ENCODE measurements around the gene SMARCB1.

SMARCB1 gene

DNA sequence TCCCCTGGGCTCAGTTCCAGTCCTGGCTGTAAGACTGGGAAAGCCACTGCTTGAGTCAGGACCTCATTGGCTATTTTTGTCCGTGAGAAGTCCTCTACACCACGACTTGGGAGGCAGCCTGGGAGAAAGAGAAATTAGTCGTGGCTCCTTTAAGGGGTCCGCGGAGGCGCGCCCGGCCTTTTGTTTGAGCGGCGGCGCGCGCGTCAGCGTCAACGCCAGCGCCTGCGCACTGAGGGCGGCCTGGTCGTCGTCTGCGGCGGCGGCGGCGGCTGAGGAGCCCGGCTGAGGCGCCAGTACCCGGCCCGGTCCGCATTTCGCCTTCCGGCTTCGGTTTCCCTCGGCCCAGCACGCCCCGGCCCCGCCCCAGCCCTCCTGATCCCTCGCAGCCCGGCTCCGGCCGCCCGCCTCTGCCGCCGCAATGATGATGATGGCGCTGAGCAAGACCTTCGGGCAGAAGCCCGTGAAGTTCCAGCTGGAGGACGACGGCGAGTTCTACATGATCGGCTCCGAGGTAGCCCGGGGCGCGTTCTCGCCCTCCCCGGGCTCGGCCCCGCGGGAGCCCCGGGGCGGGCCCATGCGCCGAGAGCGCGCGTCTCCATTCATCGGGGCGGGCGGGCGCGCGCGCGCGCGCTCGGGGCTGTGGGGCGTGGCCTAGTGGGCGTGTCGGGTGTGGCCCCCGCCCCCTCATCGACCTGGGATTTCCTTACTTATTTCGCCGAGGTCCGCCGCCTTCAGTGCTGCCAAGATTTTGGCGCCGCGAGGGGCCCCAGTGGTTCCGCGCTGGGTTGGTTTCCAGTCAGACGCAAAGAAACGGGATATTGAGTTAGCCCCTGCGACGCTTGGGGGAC, at the start of gene SMARCB1:
TSS of gene SMARCB1 (plus strand) at position 215 of the 848 bp plus-strand sequence. CDS start at position 419, 204 bp downstream.
- DNase-seq: peak; percentile 94

DNA sequence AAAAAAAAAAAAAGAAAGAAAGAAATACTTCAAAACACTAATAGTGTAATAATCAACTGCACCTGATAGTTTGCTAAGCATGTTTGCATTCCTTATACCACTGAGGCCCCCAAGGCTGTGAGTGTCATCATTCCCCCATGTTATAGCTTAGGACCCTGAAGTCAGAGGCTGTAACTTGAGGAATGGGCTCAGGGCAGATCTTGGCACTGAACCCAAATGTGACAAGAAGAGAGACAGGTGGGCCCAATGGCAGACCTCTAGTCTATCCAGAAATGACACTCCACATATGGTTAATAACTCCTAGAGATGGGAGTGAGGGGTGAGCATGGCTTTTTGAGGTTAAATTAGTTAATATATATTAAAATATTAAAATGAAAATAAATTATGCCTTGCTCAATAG, 49.1 kb upstream of the SMARCB1 start:
- DNase-seq: no peak

DNA sequence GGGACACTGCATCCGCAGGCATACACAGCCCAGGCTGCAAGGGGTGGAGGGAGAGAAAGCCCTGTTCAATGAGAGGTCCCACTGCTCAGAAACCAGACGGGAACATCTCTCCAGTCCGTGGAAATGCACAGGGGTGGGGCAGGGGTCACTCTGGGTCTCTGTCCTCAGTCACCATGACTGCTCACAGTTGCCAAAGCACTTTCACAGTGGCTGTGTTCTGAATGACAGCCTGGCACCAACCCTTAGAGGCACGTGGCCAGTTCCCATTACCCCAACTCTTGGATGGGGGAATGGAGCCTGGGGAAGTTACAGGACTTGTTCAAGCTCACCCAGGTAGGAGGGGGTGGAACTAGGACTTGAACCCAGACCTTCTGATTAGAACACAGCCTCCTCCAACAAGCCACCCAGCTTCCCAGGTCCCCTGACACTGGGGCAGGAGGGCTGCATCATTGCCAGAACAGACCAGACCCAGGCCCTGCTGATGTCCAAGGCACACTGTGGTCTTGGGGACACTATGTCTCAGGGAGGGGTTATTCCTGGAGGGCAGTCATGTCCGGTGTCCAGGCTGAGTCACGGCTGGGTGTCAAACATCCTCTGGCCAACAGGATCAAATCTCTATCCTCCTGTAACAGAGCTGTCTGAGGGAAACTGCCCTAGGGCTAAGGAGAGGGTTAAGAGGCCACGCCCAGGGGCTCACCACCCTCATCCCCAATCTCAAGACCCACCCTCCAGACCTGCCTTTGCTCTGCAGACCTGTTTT, 44.1 kb upstream of the SMARCB1 start:
- DNase-seq: no peak

DNA sequence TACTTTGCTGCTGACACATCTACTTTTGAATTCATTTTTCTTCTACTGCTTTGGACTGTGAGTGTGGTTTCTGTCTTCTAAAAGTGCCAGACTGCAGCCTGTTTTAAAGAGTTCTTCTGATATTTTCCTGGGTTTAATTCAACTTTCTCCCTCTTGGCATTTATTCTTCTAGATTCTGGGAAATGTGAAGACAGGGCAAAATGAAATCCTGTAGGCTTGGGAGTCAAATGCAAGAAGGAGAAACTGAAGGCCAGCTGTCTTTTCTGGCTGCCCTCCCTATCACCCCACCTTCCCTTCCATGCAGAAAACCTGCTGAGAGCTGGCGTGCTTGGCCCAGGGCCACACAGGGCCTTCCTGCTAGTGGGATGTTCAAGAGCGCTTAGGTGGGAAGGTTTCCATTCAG, 43.5 kb upstream of the SMARCB1 start:
- DNase-seq: no peak

DNA sequence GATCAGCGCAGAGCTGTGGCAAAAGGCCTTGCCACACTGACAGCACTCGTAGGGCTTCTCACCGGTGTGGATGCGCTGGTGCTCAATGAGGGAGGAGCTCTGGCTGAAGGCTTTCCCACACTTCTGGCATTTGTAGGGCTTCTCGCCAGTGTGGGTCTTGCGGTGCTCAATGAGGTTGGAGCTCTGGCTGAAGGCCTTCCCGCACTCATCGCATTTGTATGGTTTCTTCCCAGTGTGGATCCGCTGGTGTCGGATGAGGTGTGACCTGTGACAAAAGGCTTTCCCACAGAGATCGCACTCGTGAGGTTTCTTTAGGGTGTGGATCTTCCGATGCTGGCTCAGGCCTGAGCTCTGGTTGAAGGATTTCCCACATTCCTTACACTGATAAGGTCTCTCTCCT, 42.8 kb upstream of the SMARCB1 start:
- DNase-seq: no peak

DNA sequence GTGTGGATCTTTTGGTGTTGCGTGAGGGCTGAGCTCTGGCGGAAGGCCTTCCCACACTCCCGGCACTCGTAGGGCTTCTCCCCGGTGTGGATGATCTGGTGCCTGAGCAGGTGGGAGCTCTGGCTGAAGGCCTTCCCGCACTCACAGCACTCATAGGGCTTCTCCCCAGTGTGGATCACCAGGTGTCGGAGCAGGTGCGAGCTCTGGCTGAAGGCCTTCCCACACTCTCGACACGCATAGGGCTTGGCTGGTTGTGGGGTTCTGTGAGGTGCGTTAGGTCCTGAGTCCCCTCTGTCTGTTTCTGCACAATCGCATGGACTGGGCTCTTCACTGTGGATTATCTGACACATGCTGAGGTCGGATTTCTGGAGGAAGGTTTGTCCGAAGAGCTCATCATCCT, 42.3 kb upstream of the SMARCB1 start:
- no peak for DNase-seq

DNA sequence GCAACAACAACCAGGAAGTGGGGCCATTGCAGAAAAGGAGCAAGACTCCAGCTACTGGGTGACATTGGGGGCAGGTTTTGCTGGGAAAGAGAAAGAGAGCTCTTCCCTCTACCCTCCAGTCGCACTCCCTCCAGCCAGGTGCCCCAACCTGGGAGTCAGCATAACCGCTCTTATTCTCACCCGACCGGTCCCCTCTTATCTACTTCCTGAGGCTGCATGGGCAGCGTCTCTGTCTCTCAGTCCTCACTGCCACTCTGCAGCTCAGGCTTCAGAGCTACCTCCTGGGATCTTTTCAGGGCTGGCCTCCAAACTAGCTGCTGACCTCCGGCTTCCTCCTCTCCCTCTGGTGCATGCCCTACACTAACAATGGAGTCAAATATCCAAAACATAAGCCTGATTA, 41.0 kb upstream of the SMARCB1 start:
- no peak for DNase-seq

DNA sequence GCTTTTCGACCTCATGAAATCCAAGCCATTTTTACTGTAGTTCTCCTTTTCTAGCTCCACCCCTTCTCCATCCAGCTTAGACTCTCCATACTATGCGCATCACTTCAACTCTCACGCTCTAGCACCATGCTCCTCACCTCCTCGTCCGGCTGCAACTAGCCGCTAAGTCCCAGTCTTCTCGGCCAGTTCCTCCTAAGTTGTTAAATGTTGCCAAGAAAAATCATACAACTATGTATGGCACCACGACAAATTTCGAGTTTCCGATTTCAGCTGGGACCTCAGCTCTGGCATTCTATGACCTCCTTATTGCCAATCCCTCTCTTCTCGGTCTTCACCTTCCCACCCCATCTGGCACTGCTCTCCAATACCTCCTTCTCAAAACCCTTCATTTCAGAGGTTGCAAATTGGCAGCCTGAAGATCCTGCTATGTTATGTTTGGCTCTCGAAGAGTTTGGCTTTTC, 36.9 kb upstream of the SMARCB1 start:
- no peak for DNase-seq

DNA sequence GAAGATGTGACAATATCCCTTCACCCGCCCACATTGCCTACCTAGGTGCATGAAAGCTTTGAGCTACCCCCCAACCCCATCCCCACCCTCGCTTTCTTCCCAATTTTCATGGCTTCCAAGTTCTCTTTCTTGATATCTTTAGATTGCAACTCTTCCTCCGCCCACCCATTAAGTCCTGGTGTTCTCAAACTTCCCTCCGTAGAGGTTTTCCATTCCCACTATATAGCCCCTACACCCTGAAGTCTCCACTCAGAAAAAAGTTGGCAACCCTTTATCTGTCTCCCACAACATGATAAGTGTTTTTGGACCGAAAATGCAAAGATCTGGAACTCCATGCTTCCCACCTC, 36.4 kb upstream of the SMARCB1 start:
- DNase-seq: no peak

DNA sequence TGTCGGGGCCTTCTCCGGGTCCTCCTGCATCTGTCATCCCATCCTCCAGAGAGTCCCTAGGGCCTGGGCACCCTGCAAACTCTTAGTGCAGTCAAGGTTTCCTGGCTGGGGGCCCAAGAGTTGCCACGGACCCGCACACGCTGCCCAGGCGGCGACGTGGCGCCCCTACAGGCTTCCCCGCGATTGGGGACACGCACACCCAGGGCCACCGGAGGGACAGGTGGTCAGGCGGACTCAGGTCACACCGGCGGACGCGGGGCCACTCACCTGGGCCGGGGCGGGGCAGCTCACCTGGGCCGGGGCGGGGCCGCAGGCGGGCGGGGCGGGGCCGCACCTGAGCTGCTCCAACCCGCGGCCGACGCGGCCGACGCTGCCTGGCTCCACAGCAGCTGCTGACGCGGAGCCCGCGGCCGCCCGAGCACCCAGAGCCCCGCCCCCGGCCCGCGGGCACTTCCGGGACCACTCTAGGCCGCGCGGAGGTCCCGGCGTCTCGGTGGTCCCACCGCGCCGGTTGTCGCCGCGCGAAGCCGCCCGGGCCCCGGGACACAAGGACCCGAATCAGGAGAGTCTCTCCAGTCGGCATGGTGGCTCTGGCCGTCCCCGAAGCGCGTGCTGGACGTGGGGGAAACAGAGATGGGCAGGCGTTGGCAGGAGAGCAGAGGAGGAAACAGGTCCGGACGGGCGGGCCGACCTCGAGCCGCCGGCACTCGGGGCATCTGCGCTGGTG, 35.9 kb upstream of the SMARCB1 start, which contains the start of gene ZNF70:
TSS of gene ZNF70 (minus strand) at position 399 of the 727 bp plus-strand sequence. CDS start 5,972 bp downstream, outside the sequence.
- DNase-seq: peak; percentile 83

DNA sequence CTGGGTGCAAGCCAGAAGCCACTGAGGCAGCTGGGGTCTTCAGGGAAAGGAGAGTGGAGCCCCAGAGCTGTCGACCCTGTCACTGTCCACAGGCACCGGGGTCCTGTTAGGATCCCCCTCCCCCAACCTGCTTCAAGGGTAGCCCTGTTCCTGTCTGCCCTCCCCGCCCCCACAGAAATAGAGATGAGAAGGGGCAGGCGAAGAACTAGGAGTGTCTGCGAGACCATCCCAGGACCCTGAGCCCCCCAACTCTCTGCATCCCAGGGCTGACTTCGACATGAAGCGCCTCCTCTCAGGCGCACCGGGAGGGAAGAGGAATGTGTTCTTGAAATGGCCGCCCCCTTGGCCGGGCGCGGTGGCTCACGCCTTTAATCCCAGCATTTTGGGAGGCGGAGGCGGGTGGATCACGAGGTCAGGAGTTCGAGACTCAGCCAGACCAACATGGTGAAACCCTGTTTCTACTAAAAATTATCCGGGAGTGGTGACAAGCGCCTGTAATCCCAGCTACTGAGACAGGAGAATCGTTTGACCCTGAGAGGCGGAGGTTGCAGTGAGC, 35.2 kb upstream of the SMARCB1 start:
- DNase-seq: no peak

DNA sequence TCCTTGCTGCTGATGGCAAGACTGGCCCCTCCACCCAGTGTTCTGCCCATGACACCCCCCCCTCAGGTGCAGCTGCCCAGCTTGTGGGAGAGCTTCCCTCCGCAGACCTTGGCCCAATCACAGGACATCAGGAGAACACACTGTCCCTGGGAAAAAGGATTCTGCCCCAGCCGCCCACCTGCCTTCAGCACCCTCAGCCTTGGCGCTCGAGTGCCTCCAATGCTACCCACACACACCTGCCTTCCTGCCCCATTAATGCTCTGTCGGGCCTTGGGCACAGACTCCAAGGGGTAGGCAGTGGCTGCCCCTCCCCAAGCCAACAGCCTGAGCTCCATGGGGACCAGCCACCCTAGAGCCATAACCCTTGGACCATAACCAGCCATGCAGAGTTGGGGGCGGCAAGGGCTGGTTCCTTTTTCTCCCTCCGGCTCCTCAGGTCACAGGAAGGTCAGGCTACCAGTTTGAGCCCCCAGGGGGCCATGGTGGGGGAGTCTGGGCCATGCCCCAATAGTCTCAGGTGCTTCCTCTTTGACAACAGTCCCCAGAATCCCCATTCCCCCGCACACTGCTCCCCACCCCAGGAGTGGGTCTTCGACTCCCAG, 34.6 kb upstream of the SMARCB1 start:
- no peak for DNase-seq

DNA sequence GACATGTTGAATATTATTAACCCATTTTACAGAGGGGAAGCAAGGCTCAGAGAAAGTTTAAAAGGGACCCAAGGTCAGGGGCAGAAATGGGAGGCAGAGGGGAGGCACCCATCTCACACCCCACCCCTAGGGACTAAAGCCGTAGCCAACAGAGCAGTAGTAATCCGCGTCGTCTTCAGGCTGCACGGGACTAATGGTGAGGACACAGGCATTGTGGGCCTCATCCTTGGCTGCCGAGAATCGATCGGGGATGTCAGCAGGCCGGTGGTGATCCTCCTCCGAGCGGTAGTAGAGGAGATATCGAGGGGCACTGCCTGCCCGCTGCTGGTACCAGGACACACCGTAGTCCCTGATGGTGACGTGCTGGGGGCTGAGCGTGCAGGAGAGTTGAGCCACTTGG, 34.0 kb upstream of the SMARCB1 start:
- no peak for DNase-seq

DNA sequence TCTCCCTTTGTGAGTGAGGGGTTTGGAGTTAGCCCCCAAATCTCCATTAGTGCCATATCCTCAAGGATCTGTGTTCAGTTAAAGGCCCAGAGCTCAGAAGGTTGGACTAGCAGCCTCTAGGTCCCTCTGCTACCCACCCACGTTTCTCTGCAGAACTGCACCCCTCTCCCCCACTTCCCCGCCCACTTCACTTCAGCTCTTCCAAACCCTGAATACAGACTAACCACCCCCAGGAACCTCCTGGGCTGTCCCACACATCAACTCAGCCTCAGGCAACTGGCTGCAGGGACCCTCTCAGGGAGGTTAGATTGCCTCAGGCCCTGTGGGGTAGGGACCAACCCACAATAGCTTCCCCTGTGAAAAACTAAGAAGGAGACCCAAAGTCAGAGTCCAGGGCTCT, 33.4 kb upstream of the SMARCB1 start:
- DNase-seq: no peak

DNA sequence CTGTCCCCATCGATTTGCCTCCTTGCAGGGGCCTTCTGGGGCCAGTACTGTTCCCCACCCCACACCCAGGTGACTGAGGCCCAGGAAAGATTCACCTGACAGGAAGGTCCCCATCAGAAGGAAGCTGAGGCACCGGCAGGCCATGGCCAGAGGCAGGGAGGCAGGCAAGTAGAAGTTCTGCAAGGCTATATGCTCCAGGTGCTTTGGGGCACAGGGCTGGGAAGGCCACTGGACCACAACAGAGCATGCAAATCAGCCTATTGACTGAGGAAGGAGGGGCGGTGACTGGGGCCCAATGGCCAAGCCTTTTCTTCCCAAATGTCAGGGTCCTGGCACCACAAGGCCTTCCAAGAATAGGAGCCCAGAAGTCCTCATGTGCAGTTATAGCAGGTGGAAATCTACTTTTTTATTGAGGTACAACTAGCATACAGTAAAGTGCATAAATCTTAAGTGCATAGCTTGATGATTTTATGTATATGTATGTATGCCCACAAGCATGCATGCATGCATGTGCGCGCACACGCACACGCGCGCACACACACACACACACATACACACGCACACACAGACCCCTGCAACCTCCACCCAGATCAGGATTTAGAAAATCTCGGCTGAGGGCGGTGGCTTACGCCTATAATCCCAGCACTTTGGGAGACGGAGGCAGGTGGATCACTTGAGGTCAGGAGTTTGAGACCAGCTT, 32.4 kb upstream of the SMARCB1 start, which contains the start of gene VPREB3:
TSS of gene VPREB3 (minus strand) at position 206 of the 700 bp plus-strand sequence. CDS start at position 144, 62 bp downstream.
- DNase-seq: no peak

DNA sequence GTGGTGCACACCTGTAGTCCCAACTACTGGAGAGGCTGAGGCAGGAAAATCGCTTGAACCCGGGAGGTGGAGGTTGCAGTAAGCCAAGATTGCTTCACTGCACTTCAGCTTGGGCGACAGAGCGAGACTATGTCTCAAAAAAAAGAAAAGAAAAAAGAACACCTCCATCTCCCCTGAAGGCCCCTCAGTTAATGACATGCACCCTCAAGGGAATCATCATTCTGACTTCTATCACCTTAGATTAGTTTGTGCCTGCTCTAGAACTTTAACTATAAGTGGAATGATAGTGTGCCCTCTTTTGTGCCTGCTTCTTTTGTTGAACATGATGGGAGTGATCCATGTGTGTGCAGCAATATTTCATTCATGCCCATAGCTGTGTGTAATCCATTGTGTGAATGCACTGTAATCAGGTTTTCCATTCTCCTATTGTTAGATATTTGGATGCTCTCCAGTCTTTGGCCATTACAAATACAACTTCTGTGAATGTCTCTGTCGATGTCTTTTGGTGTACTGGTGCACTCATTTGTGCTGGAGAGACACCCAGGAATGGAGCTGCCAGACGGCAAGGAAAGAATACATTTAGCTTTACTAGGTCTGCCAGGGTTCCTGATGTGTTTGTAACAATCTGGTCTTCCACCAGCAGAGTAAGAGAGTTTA, 31.7 kb upstream of the SMARCB1 start:
- DNase-seq: no peak

DNA sequence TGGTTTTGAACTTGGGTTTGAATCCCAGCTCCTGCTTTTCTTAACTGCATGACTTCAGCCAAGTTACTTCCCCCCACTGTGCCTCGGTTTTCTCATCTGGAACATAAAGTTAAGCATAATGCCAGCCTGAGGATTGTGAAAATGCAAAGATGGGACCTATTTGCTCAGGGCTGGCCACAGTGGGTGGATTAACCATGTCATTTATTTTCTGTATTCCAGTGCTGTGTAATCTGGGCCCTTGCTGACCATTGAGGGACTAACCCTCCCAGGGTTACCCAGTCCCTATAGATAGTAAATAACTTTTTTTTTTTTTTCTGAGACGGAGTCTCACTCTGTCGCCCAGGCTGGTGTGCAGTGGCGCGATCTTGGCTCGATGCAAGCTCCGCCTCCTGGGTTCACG, 31.1 kb upstream of the SMARCB1 start:
- no peak for DNase-seq

DNA sequence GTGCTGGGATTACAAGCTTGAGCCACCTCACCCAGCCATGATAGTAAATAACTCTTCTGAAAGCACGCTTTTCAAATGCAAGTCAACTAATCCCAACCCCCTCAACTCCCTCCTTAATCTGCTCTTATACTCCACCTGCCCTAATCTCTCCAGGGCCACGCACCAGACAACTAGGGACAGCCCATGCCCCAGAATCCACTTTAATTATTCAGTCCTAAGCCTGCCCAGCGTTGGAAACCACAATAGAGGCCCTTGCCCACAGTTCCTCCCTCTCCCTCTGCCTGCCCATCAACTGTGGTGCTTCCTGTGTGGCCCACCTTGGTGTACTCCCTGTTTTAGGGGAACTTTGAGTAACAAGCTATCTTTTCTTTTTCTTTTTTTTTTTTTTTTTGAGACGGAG, 29.9 kb upstream of the SMARCB1 start:
- DNase-seq: no peak

DNA sequence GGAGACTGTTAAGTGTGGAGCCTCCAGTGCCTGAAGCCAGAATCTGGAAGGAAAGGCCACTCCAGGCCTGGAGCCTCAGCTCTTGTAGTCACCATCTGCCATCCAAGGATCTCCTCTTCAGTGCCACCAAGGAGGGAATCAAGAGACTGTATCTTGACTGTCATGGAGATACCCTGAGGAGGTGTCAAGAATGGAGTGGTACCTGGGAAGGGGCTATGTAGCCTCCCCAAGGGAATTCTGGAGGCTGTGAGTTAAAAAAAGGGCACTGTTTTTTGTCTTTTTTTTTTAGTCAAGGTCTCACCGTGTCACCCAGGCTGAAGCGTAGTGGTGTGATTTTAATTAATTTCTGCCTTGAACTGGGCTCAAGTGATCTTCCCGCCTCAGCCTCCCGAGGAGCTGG, 27.2 kb upstream of the SMARCB1 start:
- no peak for DNase-seq

DNA sequence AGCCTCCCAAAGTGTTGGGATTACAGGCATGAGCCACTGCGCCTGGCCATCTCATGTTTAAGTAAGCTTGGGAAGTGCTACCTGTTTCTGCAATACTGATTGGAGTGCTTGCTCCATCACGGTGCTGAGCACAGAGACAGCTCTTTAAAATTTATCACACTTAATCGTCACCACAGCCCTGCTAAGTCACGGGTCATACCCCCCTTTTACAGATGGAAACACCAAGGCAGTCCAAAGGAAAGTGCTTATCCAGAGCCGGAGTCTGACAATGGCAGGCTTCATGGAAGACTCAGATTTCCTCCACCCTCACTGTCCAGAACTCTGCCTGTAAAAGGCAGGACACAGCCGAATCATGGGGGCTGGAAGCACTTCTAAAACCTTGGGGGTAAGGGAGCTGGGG, 26.7 kb upstream of the SMARCB1 start:
- DNase-seq: no peak

DNA sequence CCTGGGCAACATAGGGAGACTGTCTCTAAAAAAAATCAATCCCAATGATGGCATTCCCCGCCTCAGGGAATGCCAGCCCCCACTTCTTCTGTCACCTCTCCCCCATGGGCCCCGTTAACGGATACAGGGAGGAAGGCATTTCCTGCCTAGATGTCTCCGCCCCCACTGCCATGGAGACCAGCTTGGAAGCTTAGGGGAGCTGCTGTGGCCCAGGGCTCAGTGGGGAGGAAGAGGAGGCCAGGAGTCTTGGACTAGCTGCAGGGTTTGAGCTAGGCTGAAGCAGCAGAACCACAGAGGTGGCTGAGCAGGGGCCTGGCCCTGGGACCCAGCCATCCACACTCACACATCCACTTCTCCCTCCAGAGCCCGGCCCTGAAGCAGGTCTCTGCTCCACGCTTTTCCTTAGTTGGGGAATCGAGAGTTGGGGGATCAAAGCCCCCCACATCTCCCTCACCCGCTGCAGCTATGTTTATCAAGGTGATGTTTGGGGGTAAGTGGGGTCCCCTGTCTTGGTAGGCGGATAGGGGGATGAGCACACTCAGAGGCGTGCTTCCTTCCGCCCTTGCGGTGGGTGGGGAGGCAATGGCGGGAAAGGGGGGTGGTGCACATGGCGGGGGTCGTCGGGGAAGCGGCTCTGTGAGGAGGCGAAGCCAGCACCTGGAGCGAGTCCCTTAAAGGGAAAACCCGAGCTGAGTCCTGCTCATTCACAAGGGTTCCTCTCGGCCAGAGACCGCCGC, 23.8 kb upstream of the SMARCB1 start, which contains the start of gene C22orf15:
TSS of gene C22orf15 (plus strand) at position 149 of the 737 bp plus-strand sequence. CDS start at position 466, 317 bp downstream.
- DNase-seq: peak; percentile 23
